Measurements from ENCODE around the gene MRPL24. TPM values are rescaled to one million over a fixed set of nuclear protein-coding genes. Genes with fewer than 3 reads are reported as not detected.

Gene MRPL24
- total and polyA plus RNA-seq, 9 of the 15 experiments (the other 6 are each of a cell fraction or from before 2014, with no cell fraction given), result 74.3 to 267 (median 113) TPM

GRCh38 chr1:156768610-156769295 is 27.9 kb upstream of the MRPL24 start (continued):
- TF ChIP-seq MYC (IDR thresholded peaks at IDR 0.05; ENCODE audit: low read depth, low read length) (0 out of 2 replicates have a peak, but pooled peaks have one; percentile 3), MYC (CRISPR knock-in tag; IDR thresholded peaks at IDR 0.05; ENCODE audit: borderline replicate concordance, low read depth) (no peak), KDM2B (CRISPR knock-in tag; IDR thresholded peaks at IDR 0.05) (no peak), KAT7 (CRISPR knock-in tag; IDR thresholded peaks at IDR 0.05; ENCODE audit: borderline replicate concordance) (peak; percentile 84; the same call in 1 of the 2 replicates)

- no peaks in the 10 kb centered on the region for H3K27me3 ChIP-seq (ENCODE audit: control insufficient read depth in 2 of 2, insufficient read depth in 2 of 2, low read length in 2 of 2)
- H4K20me1 ChIP-seq (replicated peaks; ENCODE audit: control insufficient read depth, insufficient read depth, low read length), result no peaks in the 10 kb centered on the region
- POLR2A ChIA-PET, result interaction anchor here (0.9 to 3.2 kb wide), 13 partner anchors 11 to 103 kb away, joined by 3 to 27 read pairs (median 3); partner anchors contain the start of genes ISG20L2, METTL25B and MRPL24
- H3K9me3 ChIP-seq (replicated peaks; ENCODE audit: control insufficient read depth, insufficient read depth, low read depth, low read length), result no peaks in the 10 kb centered on the region
- ATAC-seq (no peak; the same call in 1 of the 3 replicates), DNase-seq (ENCODE audit: extremely low read depth in 1 of 4, low spot score in 3 of 4) (peak; percentile 39 to 68 (median 59)), FAIRE-seq (no peak)
- H3K79me2 ChIP-seq (ENCODE audit: control insufficient read depth, insufficient read depth, low read length), result peaks cover 69% of the 10 kb centered on the region
- peak overlapping the region; percentile 96 for H3K4me2 ChIP-seq (ENCODE audit: insufficient read depth, low read length)
- in situ Hi-C loops (cut with MboI) (loop anchor here (5.0 kb wide), 1 partner anchor 41 kb away; the partner anchor contains the start of genes ISG20L2 and METTL25B), intact Hi-C loops (cut with micrococcal nuclease) (loop anchor here (1.0 to 2.0 kb wide), 3 partner anchors 17 to 41 kb away; partner anchors contain the start of genes HDGF and MRPL24)
- peaks cover 24% of the 10 kb centered on the region for H3K36me3 ChIP-seq (ENCODE audit: control insufficient read depth, insufficient read depth, low read length)
- peak overlapping the region; percentile 91 to 98 for H3K9ac ChIP-seq (ENCODE audit: insufficient read depth in 1 of 2, low read depth in 2 of 2, low read length in 2 of 2)
- H3K27ac ChIP-seq (ENCODE audit: extremely low read depth, low read depth, low read length), result peak overlapping the region; percentile 84
- 3% methylated on average over 19 of the region's 31 CpGs for WGBS (ENCODE audit: insufficient coverage, low coverage, missing lambda C conversion rate)
- CTCF ChIA-PET (ENCODE audit: low intra/inter-chr PET ratio), result interaction anchor here (0.7 kb wide), 1 partner anchor 154 kb away, joined by 3 read pairs; no protein-coding TSS in a partner anchor
- no peaks in the 10 kb centered on the region for H3K9me1 ChIP-seq (ENCODE audit: control insufficient read depth, insufficient read depth, low read length)
- no TSS peak for BruUV-seq (replicated peaks)
- peaks cover 23 to 30% of the 10 kb centered on the region in 2 experiments for H3K4me1 ChIP-seq (replicated peaks in 1 of 2; ENCODE audit: control insufficient read depth in 2 of 2, insufficient read depth in 2 of 2, low read length in 2 of 2)
- H2AFZ ChIP-seq (ENCODE audit: low read depth, low read length), result peak overlapping the region; percentile 50; the same call in 1 of the 2 replicates
- peak overlapping the region; percentile 88 for H3K4me3 ChIP-seq
- TF ChIP-seq GATAD2A (IDR thresholded peaks at IDR 0.05), result no peak
- peak in 1 of 2 experiments; percentile 82; a peak in 2 of 4 replicates for TF ChIP-seq HDAC1 (IDR thresholded peaks at IDR 0.05)
- TF ChIP-seq RCOR1 (IDR thresholded peaks at IDR 0.05; ENCODE audit: borderline replicate concordance in 1 of 2, low read depth in 2 of 2, low read length in 2 of 2), result peak in 1 of 2 experiments; percentile 7; a peak in 1 of 4 replicates
- TF ChIP-seq, protein P1, sequence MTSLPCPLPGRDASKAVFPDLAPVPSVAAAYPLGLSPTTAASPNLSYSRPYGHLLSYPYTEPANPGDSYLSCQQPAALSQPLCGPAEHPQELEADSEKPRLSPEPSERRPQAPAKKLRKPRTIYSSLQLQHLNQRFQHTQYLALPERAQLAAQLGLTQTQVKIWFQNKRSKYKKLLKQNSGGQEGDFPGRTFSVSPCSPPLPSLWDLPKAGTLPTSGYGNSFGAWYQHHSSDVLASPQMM (CRISPR knock-in tag; IDR thresholded peaks at IDR 0.05), result no peak
- peak in 1 of 2 experiments; percentile 49; a peak in 1 of 4 replicates for TF ChIP-seq TEAD1 (CRISPR knock-in tag; IDR thresholded peaks at IDR 0.05)
- no peak for TF ChIP-seq KDM4B (IDR thresholded peaks at IDR 0.05; ENCODE audit: borderline replicate concordance in 2 of 2, low read depth in 1 of 2)
- peak; percentile 5 for TF ChIP-seq MEIS2 (IDR thresholded peaks at IDR 0.05; ENCODE audit: partially characterized antibody)
- TF ChIP-seq POLR2G (IDR thresholded peaks at IDR 0.05; ENCODE audit: low read depth, low read length), result peak; percentile 12; the same call in 1 of the 2 replicates
- 0 out of 2 replicates have a peak, but pooled peaks have one; percentile 4 for TF ChIP-seq MTA3 (IDR thresholded peaks at IDR 0.05; ENCODE audit: borderline replicate concordance)
- TF ChIP-seq, protein P2, sequence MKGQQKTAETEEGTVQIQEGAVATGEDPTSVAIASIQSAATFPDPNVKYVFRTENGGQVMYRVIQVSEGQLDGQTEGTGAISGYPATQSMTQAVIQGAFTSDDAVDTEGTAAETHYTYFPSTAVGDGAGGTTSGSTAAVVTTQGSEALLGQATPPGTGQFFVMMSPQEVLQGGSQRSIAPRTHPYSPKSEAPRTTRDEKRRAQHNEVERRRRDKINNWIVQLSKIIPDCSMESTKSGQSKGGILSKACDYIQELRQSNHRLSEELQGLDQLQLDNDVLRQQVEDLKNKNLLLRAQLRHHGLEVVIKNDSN (CRISPR knock-in tag; IDR thresholded peaks at IDR 0.05), result peak; percentile 41; the same call in 1 of the 2 replicates
- 0 out of 2 replicates have a peak, but pooled peaks have one; percentile 5 for TF ChIP-seq HDAC2 (IDR thresholded peaks at IDR 0.05)
Measured at GRCh38 chr1:156767879-156768604, 27.2 kb upstream of the MRPL24 start.
